H1 (cell line): Measurements from ENCODE around the gene COA3.

Source experiments
- CHD2 ChIP-seq: IDR thresholded peaks from 2 replicates; pipeline ENCODE4 v1.6.1; 2012; ENCODE audit warnings: low read length, improper control_type of control experiment
- GABPA ChIP-seq: IDR thresholded peaks from 2 replicates; pipeline ENCODE4 v1.6.1; 2011; ENCODE audit warnings: mild to moderate bottlenecking, low read length, moderate library complexity, borderline replicate concordance; ENCODE audit not compliant: insufficient read depth

GRCh38 chr17:42773290-42774035 is 25.0 kb downstream of the COA3 start, which contains the start of gene VPS25:
- TF ChIP-seq CHD2 = no peak
- peak; percentile 100 for TF ChIP-seq GABPA
